ENCODE measurements around the gene WDPCP.
"Not testable (repeated sequence)": the region's sequence is repeated elsewhere in the genome, so short reads cannot be mapped to it uniquely, and the experiment has no call there.

WDPCP gene

GRCh38 chr2:63218800-63219526 is 369.3 kb downstream of the WDPCP start:
- no peak for DNase-seq

GRCh38 chr2:63195310-63195709 is 393.0 kb downstream of the WDPCP start:
- no peak for DNase-seq

- no peak for DNase-seq
These were observed 394.1 kb downstream of the WDPCP start for GRCh38 chr2:63194175-63194574.

- DNase-seq, result no peak
These were observed 395.1 kb downstream of the WDPCP start for GRCh38 chr2:63192889-63193774.

- no peak for DNase-seq
These were observed 395.9 kb downstream of the WDPCP start for GRCh38 chr2:63192169-63192888.

GRCh38 chr2:63189026-63189425 is 399.3 kb downstream of the WDPCP start:
- no peak for DNase-seq

GRCh38 chr2:63186331-63186730 is 401.9 kb downstream of the WDPCP start:
- DNase-seq, result no peak

GRCh38 chr2:63163161-63163820 is 425.0 kb downstream of the WDPCP start:
- no peak for DNase-seq

- no peak for DNase-seq
These were observed 429.0 kb downstream of the WDPCP start for GRCh38 chr2:63159262-63159661.

GRCh38 chr2:63136683-63137082 is 451.6 kb downstream of the WDPCP start:
- DNase-seq, result not testable (repeated sequence)

GRCh38 chr2:63132020-63132419 is 456.3 kb downstream of the WDPCP start:
- DNase-seq, result no peak

- no peak for DNase-seq
These were observed 457.1 kb downstream of the WDPCP start for GRCh38 chr2:63131196-63131595.

- no peak for DNase-seq
These were observed 460.7 kb downstream of the WDPCP start for GRCh38 chr2:63127594-63127993.

GRCh38 chr2:63124850-63125249 is 463.4 kb downstream of the WDPCP start:
- no peak for DNase-seq

GRCh38 chr2:63124218-63124617 is 464.1 kb downstream of the WDPCP start:
- no peak for DNase-seq

- no peak for DNase-seq
These were observed 465.4 kb downstream of the WDPCP start for GRCh38 chr2:63122921-63123320.

- no peak for DNase-seq
These were observed 467.0 kb downstream of the WDPCP start for GRCh38 chr2:63121055-63121834.

- no peak for DNase-seq
These were observed 469.5 kb downstream of the WDPCP start for GRCh38 chr2:63118821-63119220.

- no peak for DNase-seq
These were observed 483.8 kb downstream of the WDPCP start for GRCh38 chr2:63104482-63104881.

GRCh38 chr2:63101954-63102353 is 486.3 kb downstream of the WDPCP start:
- DNase-seq, result no peak

GRCh38 chr2:63099032-63099431 is 489.2 kb downstream of the WDPCP start:
- no peak for DNase-seq

GRCh38 chr2:63096491-63096890 is 491.8 kb downstream of the WDPCP start:
- no peak for DNase-seq

Measured in T-helper 9 cell (primary cell).